Purkinje cell (primary cell): ENCODE measurements around the gene MAB21L4. TPM values are rescaled to one million over a fixed set of nuclear protein-coding genes. Genes with fewer than 3 reads are reported as not detected.

ENCODE experiments used
- polyA plus RNA-seq: library from polyadenylated mRNA; unstranded; fragments of >200 nt; fragmentation: Nextera tagmentation; gene quantifications from 2 replicates; pipeline ENCODE4 v1.2.1, GENCODE V29; 2014

Gene MAB21L4
- polyA plus RNA-seq = not detected in 2 replicates

GRCh38 chr2:240895656-240896388 lies at the start of gene MAB21L4:
Gene MAB21L4, minus strand, starts transcription at chr2:240896156. Its CDS starts 159 bp downstream, at chr2:240895997.

GRCh38 chr2:240906141-240906910 lies 10.4 kb upstream of the MAB21L4 start, which contains the start of gene CROCC2:
Gene CROCC2, plus strand, starts transcription at chr2:240906336. Its CDS starts 178 bp downstream, at chr2:240906514.

GRCh38 chr2:240868286-240869108 lies 27.5 kb downstream of the MAB21L4 start, which contains the start of gene AGXT:
Gene AGXT, plus strand, starts transcription at chr2:240868824. Its CDS starts 42 bp downstream, at chr2:240868866.

Other genes starting within 250 kb of the MAB21L4 start
- gene AQP12B, start 213.3 kb downstream of the MAB21L4 start, polyA plus RNA-seq = not detected in 2 replicates
- gene AQP12A, start 204.3 kb downstream of the MAB21L4 start, polyA plus RNA-seq = not detected in 2 replicates
- gene KIF1A, start 75.9 kb downstream of the MAB21L4 start, polyA plus RNA-seq = 23.0 and 31.6 TPM in 2 replicates
- gene AGXT, start 27.3 kb downstream of the MAB21L4 start, polyA plus RNA-seq = not detected in 2 replicates
- not detected in 2 replicates for gene CROCC2, start 10.2 kb upstream of the MAB21L4 start, polyA plus RNA-seq
- 0.66 and 2.8 TPM in 2 replicates for gene SNED1, start 102.5 kb upstream of the MAB21L4 start, polyA plus RNA-seq
- 27.1 and 31.8 TPM in 2 replicates for gene MTERF4, start 206.1 kb upstream of the MAB21L4 start, polyA plus RNA-seq